Left renal cortex interstitium (tissue), 4 donors: ENCODE measurements around the gene NELFB. TPM values are rescaled to one million over a fixed set of nuclear protein-coding genes. Genes with fewer than 3 reads are reported as not detected.

Source experiments
- DNase-seq, 4 donors: peaks; one replicate each; pipeline ENCODE4 v3.0.0-alpha.2; 2013; ENCODE audit warnings: low read depth in 4 of 4, low spot score in 2 of 4, missing footprints in 1 of 4
- polyA plus RNA-seq, 4 donors: library from polyadenylated mRNA; unstranded; fragments of 120-200 nt; gene quantifications; one replicate each; pipeline ENCODE4 v1.2.1, GENCODE V29; 2013; ENCODE audit not compliant: insufficient read length in 4 of 4

The NELFB gene
- polyA plus RNA-seq, 4 donors, result 49.5 to 67.0 (median 56.4) TPM

- DNase-seq, result no peak
These were observed 57.1 kb downstream of the NELFB start for GRCh38 chr9:137311986-137312851.

GRCh38 chr9:137312852-137313325 is 57.8 kb downstream of the NELFB start:
- DNase-seq, result no peak

GRCh38 chr9:137313326-137313936 is 58.3 kb downstream of the NELFB start:
- DNase-seq, result no peak

DNA sequence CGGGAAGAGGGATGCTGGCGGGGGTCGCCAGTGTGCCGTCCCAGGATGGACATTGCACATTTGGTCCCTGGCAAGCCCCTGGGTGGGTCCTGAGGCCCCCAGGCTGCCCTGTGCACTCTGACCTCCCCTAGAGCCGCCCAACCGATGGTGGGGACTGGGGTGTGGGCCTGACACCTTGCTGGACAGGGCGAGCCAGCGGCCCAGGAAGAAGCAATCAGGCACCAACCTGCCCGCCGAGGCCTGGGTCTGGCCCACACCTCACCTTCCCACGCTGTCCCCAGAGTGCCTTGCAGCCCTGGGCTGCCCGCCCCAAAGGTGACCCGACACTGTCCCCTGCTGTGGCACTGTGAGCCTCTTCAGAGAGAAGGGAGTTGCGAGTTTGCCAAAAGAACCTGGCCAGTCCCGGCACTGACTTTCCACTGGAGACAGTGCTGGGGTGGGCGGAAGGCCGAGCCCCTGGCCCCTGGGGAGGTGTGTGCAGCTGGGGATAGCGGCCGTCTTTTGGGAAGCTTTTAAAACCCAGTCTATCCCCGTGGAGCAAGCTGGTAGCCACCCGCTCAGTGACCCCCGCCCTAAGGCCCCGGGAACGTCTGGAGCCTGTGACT is 58.9 kb downstream of the NELFB start:
- no peak for DNase-seq

DNA sequence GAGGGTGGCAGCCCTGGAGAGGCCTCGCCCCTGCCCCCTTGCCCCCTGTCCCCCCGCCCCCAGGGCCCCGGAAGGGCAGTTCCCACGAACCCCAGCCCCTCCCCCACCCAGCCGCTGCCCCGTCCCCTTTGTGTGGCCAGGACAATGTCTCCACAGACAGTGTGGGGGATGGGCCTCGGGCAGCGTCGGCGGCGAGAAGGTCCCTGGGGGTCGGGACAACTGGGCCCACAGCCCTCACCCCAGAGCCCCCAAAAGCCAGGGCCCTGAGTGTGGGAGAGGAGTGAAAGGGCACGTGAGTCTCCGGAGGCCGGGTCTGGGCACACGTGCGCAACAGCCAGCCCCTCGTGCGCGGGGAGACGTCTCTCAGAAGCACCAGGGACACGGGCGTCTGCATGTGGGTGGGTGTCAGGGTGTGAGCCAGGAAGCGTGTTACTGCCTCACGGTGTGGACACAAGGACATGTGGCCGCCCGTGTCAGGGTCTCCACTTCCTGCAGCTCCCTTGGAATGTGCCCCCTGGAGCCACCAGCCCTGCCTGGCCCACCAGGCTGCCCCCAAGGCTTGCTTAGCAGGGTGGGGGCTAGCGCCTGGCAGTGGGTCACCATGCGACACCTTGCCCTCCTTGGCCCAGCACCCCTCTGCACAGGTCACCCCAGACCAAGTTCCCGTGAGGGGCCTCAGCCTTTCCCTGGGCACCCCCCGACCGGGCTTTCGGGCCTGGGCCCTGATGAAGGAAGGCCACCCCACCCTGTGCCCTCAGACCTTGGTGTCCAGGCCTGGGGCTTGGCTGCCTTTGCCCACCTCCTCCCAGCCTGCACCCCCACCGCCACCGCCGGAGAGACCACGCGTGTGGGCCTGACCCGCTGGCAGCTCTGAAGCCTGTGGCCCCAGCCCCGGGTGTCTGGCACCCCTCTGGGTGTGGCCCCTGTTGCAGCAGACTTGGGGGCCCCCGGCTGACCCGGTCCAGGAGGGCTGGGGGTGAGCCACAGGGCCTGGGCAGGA is 59.7 kb downstream of the NELFB start:
- no peak for DNase-seq

DNA sequence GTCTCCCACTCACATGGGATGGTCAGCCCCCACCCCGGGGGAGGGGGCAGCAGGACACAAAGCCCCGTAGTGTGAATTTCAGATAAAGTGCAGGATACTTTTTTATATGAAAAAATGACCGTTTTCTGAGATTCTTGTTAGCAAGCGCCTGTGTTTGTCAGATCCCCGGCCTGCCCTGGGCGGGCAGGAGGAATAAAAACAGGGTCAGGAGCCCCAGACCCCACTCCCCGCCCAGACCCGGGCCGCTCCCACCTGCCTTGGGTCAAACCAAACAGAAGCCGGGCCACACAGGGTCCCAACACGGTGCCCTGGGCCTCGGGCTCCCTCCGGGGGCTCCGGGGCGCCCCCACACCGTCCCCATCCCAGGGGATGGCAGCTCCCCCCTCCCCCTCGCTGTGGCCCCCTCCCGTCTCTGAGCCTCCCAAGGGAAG is 60.5 kb downstream of the NELFB start:
- DNase-seq, result no peak

DNA sequence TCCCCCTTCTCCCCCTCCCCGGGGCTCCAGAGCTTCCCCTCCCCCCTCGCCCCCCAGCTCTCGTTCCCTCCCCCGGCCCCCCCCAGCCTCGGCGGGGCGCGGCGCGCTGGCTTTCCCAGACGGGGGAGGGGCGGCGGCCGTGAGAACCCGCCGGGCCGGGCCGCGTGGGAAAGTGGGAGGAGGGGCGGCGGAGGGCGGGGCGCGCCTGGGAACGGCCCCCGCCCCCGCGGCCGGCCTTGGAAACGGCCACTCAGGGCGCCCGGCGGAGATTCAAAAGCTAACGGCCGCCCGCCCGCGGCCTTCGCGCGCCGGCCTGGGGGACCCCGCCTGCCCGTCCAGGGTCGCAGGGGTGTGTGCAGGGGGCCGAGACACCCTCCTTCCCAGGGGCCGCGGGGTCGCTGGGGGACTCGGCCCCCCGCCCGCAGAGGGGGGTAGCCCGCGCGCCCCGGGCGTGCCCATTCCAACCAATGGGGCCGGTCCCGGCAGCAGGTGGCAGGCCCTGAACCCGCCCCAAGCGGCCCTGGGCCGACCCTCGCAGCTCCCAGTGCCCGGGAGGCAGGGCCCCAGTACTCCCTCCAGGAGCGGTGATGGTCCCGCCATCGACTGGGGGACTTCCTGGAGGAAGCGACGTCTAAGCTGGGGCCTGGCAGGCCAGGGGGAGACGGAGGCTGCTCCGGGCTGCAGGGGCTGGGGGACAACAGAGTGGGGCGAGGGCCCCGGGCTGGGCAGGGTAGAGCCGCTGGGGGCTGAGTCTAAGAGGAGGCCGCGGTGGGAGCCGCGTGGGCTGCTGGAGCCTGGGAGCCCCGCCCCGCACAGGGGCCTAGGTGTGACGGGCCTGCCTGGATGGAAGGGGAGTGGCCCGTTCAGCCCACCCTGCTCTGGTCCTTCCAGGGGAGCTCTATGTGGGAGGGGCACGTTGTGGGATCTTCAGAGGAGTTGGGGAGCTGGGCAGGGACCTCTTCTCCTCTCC is 61.2 kb downstream of the NELFB start:
- DNase-seq, result no peak

DNA sequence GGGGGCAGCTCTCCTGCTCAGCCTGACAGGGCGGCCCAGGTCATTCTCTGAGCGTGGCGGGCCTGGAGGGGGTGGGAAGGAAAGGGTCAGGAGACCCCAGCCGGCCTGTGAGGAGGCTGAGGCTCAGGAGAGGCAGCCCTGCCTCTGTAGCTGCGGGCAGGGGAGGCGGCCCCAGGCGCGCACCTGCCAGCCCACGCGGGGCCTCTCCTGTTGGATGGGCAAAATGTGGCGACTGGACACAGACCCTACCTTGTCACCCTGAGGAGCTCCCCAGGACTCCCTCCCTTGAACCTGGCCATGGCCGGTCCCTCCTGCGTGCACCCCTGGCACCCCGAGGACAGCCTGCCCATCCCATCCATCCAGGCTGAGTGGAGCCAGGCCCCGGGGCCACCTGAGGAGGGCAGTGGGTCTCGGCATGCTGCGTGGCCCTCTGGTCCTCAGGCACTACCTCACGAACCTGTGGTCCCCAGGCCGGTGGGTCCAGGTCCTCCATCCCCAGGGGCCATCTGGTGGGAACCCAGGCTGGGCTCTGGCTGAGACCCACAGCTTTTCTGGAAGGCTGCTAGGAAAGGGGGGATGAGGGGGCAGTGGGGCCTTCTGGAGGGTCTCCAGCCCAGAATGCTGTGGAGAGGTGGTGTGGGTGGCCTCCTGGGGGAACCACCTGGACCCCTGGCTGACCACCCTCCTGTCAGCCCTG is 62.0 kb downstream of the NELFB start:
- no peak for DNase-seq

DNA sequence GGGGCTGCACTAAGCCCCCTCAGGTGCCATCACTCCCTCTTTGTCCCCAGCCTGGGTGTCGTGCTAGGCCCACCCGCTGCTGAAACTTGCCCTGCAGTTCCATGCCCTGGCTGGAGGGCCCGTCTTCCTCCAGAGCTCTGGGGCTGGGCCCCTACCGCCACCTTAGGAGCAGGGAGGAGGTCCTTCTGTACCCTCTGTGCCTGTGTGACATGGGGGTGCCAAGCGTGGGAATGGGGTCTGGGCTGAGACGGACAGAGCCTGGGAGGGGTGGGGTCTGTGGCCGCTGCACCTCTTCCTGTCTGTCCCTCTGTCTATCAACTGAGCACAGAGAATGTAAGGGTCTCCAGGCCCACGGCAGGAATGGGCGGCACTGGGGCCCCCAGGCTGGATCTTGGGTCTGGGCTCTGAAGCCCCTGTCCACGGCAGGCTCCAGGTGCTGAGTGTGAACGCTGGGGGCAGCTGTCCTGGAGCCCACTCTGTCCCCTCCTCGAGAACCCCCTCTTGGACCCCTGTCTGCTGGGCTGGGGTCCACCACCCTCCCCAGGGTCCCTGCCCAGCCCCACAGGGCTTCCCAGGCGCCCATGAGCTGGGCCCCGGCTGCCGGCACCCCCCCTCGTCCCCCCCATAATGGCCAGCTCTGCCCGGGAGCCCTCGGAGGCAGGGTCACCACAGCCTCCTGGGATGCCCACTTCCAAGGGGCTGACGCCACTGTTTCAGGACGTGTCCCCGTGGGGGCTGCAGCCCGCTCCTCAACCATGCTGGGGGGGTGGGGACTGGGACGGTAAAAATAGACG is 62.8 kb downstream of the NELFB start:
- no peak for DNase-seq

DNA sequence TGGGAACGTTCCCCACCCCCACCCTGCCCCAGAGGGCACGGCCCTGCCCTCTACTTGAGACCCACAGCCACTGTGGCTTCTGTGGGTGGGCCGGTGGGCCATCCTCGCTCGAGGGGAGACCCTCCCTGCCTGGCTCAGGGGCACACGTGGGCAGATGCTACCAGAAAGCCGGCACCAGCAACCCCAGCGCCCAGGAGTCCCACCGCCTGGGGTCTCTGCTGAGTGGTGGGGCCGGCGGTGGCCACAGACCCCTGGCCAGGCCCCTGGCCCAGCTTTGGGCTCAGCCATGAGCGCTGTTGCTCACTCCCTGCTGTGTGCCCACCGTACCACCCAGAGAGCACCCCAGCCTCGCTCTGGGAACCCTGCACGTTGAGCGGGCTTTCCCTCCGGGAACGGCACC is 63.5 kb downstream of the NELFB start:
- DNase-seq, result no peak

GRCh38 chr9:137319011-137319738 is 64.0 kb downstream of the NELFB start:
- DNase-seq, result no peak

- DNase-seq, result no peak
These were observed 64.8 kb downstream of the NELFB start for GRCh38 chr9:137319739-137320551.

GRCh38 chr9:137320555-137321384 is 65.6 kb downstream of the NELFB start:
- no peak for DNase-seq

- no peak for DNase-seq
These were observed 66.7 kb downstream of the NELFB start for GRCh38 chr9:137321726-137322361.
